ENCODE results near the gene C4B.

The C4B gene

DNA sequence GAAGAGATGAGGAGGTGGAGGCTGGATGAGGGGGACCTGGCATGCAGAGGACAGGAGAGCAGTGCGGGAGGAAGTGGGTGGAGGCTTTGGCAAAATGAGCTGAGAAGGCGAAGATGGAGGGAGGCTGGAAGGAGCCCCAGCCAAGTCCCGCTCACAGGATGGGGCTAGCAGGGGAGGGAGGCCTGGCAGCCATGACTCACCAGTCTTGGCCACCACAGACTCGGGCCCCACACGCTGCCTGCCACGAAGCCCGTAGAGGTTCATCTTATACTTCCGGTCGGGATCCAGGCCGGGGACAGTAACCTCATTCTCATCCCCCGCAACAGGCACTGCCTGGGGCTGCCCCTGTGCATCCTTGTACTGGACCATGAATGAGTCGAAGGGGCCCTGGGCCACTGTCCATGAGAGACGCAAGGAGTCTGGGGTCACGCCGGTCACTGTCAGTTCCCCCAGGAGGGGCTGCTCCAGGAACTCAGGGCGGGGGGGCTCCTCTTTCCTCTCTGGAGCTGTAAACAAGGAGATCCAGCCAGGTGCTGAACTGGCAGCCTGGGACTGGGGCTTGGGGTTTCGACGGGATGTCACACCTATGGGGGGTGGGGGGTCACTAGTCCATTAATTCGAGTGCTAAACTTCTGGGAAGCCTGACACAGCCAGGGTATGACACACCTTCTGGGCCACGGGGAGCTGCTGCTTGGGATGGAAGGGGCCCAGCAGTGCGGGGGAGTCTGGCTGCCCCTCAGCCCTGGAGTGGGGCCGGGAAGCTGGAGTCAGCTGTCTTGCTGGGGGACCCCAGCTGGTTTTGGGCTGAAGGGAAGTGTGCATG lies 66.8 kb downstream of the C4B start:
- no peak for DNase-seq (ENCODE audit: low read depth in 3 of 3)

DNA sequence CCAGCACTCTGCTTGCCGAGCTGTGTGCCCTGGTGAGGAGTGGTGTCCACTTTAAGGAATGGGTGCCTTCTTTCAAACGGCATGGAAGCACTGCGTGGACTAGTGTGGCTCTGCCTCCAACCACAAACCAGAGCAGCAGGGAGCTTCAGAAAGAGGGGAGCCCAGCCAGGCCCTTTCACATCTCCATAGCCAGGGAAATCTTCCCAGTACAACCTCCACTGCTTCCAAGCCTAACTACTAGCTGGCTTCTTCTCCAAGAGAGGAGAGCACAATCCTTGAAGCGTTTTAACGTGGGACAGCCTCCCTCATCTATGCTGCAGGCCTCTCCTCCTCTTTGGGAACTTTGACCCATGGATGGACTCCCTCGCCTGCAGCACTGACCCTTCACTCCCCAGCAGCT lies 67.9 kb downstream of the C4B start:
- no peak for DNase-seq (ENCODE audit: low read depth in 3 of 3)

DNA sequence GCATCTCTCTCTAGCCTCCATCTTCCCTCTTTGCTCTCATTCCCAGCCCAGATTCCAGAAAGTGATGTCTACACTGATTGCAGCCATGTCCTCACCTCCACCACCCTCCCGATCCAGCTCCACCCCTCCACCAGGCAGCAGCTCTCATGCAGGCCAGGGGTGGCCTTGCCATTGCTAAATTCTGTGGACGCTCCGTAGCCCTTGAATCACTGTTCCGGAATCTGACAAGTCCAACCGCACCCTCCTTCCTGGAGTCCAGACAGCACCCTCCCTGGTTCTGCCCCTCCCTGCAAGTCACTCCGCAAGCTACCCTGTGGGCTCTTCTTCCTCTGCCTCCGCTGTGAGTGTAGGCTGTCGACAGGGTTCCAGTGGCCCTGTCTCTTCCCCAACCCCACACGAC lies 68.3 kb downstream of the C4B start:
- no peak for DNase-seq (ENCODE audit: low read depth in 3 of 3)

DNA sequence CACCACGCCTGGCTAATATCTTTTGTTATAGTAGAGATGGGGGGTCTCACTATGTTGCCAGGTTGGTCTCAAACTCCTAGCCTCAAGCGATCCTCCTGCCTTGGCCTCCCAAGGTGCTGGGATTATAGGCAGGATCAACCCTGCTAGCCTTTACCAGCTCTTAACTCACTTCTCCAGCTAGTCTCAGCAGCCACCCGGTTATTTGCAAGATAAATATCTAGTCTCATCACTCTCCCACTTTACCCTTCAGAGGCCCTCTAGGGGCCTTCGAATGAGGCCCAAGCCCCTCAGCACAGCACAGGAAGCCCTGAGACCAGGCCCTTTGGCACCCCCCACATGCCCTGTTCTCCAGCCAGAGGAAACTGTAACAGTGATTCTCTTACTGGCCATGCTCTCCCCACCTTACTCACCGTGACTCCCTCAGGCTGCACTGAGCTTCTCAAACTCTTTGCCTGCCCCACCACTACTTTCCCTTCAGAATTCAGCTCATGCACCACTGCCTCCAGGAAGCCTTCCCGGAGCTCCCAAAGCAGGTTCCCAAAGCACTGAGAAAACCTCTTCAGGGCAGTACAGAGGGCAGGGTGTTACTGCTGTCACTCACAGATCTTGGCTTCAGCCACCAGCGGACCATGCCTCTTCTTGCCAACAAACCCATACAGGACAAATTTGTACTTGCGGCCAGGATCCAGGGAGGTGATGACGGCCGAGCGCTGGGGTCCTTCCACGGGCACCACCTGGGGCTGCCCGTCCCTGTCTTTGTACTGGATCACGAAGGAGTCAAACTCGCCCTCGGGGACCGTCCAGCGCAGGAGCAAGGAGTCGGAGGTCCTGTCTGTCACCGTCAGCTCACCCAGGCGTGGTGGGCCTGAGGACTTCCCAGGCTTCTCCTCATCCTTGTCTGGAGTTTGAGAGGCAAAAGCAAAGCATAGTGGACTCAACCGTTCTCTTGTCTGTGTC lies 69.5 kb downstream of the C4B start:
- DNase-seq (ENCODE audit: low read depth in 3 of 3), result no peak

DNA sequence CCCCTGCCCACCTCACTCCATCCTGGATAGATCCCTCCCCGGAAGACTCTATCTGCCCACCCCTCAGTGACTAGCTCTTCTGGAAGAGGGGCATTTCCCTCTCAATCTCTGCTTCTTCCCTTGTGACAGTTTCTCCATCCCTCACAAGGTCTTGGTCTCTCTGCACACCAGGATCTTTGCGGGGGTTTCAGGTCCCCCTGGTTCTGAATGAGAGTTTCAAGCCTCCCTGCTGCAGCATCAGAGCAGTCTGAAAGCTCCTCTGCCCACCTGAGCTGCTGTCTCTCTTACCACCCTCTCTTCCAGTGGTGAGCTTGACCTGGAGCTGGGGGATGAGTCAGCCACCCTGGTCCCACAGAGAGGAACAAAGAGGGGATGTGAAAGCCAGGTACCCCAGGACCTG lies 70.2 kb downstream of the C4B start:
- DNase-seq (ENCODE audit: low read depth in 3 of 3), result no peak

Data from stimulated activated CD4-positive, alpha-beta T cell treated with anti-CD3 and anti-CD28 coated beads, TNF-alpha, amount 100 ng/mL, for 24 hours (primary cell).